DOHH2 (cell line): Measurements from ENCODE around the gene SORD.
"Not testable (repeated sequence)": the region's sequence is repeated elsewhere in the genome, so short reads cannot be mapped to it uniquely, and the experiment has no call there.

Experiments used
- H3F3A ChIP-seq: fragments of 200-600 bp; sonication (generic), shearing (Covaris generic); 2 replicates; pipeline ENCODE4 v1.6.0; 2016; ENCODE audit warnings: antibody characterized with exemption, mild to moderate bottlenecking; ENCODE audit not compliant: control insufficient read depth, insufficient read depth
- H3K27ac ChIP-seq: fragments of 200-600 bp; sonication (generic); 2 replicates; pipeline ENCODE4 v1.5.1; 2014; ENCODE audit warnings: low read depth, mild to moderate bottlenecking, low read length, moderate library complexity
- H3K27me3 ChIP-seq: fragments of 200-600 bp; sonication (generic); 2 replicates; pipeline ENCODE4 v1.6.1; 2014; ENCODE audit warnings: mild to moderate bottlenecking, low read length, mixed read lengths; ENCODE audit not compliant: control insufficient read depth
- H3K36me3 ChIP-seq: fragments of 200-600 bp; sonication (generic); 2 replicates; pipeline ENCODE4 v1.6.1; 2014; ENCODE audit warnings: mild to moderate bottlenecking, low read length, moderate library complexity, mixed read lengths; ENCODE audit not compliant: control insufficient read depth
- H3K4me1 ChIP-seq: fragments of 200-600 bp; sonication (generic); 2 replicates; pipeline ENCODE4 v1.6.1; 2014; ENCODE audit warnings: mild to moderate bottlenecking, low read length, mixed read lengths; ENCODE audit not compliant: control insufficient read depth
- H3K4me2 ChIP-seq: fragments of 200-600 bp; sonication (generic); 2 replicates; pipeline ENCODE4 v1.6.0; 2014; ENCODE audit warnings: mild to moderate bottlenecking, low read length, moderate library complexity
- H3K4me3 ChIP-seq: fragments of 200-600 bp; sonication (generic); 2 replicates; pipeline ENCODE4 v1.5.1; 2014; ENCODE audit warnings: mild to moderate bottlenecking, low read length, mixed read lengths
- H3K79me2 ChIP-seq: fragments of 200-600 bp; sonication (generic); 2 replicates; pipeline ENCODE4 v1.6.1; 2014; ENCODE audit warnings: mild to moderate bottlenecking, low read length, mixed read lengths; ENCODE audit not compliant: control insufficient read depth
- H3K9me2 ChIP-seq: fragments of 200-600 bp; sonication (generic); replicated peaks from 2 replicates; pipeline ENCODE4 v1.6.1; 2014; ENCODE audit warnings: mild to moderate bottlenecking, low read length, mixed read lengths; ENCODE audit not compliant: control insufficient read depth
- H3K9me3 ChIP-seq: fragments of 200-600 bp; sonication (generic); 2 replicates; pipeline ENCODE4 v1.6.1; 2014; ENCODE audit warnings: antibody characterized with exemption, low read length, mixed read lengths; ENCODE audit not compliant: control insufficient read depth, insufficient read depth
- H4K20me1 ChIP-seq: fragments of 200-600 bp; sonication (generic); 2 replicates; pipeline ENCODE4 v1.6.0; 2014; ENCODE audit warnings: low read depth, mild to moderate bottlenecking, antibody characterized with exemption, low read length, moderate library complexity; ENCODE audit not compliant: control insufficient read depth, insufficient read depth
- EZH2phosphoT487 ChIP-seq: fragments of 200-600 bp; sonication (generic); IDR thresholded peaks from 2 replicates; pipeline ENCODE4 v1.6.1; 2017; ENCODE audit warnings: borderline replicate concordance, mild to moderate bottlenecking, antibody characterized with exemption, low read length, moderate library complexity, mixed read lengths
- TF ChIP-seq, protein P1 (sequence below): fragments of 200-600 bp; sonication (generic); IDR thresholded peaks from one replicate; pipeline ENCODE4 v1.5.1; 2014; ENCODE audit warnings: antibody characterized with exemption, mild to moderate bottlenecking, low read depth, low read length; ENCODE audit not compliant: poor library complexity, severe bottlenecking

SORD gene

GRCh38 chr15:45022871-45023658, at the start of gene SORD:
SORD (plus strand) TSS chr15:45023195; CDS start chr15:45023284, 89 bp downstream.
- no peak within 1 kb of the TSS for H3K27ac ChIP-seq

GRCh38 chr15:44976183-44976582, 46.8 kb upstream of the SORD start:
- not testable (repeated sequence) for H3K9me2 ChIP-seq, H3K4me2 ChIP-seq, H3K79me2 ChIP-seq, H4K20me1 ChIP-seq, H3K4me1 ChIP-seq, H3K4me3 ChIP-seq, H3K36me3 ChIP-seq, H3F3A ChIP-seq, H3K27me3 ChIP-seq, H3K27ac ChIP-seq, H3K9me3 ChIP-seq

More at GRCh38 chr15:45022871-45023658, at the start of gene SORD:
- peak within 1 kb of the TSS; percentile 75 for H3K4me3 ChIP-seq
- no peaks in the 10 kb centered on the region for H3K9me2 ChIP-seq
- H3K27me3 ChIP-seq, result no peaks in the 10 kb centered on the region
- H3K9me3 ChIP-seq, result no peaks in the 10 kb centered on the region
- H3K4me2 ChIP-seq, result peak within 1 kb of the TSS; percentile 71
- H3K36me3 ChIP-seq, result no peaks in the 10 kb centered on the region
- H3F3A ChIP-seq, result no peaks in the 10 kb centered on the region
- TF ChIP-seq, protein P1, sequence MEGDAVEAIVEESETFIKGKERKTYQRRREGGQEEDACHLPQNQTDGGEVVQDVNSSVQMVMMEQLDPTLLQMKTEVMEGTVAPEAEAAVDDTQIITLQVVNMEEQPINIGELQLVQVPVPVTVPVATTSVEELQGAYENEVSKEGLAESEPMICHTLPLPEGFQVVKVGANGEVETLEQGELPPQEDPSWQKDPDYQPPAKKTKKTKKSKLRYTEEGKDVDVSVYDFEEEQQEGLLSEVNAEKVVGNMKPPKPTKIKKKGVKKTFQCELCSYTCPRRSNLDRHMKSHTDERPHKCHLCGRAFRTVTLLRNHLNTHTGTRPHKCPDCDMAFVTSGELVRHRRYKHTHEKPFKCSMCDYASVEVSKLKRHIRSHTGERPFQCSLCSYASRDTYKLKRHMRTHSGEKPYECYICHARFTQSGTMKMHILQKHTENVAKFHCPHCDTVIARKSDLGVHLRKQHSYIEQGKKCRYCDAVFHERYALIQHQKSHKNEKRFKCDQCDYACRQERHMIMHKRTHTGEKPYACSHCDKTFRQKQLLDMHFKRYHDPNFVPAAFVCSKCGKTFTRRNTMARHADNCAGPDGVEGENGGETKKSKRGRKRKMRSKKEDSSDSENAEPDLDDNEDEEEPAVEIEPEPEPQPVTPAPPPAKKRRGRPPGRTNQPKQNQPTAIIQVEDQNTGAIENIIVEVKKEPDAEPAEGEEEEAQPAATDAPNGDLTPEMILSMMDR, result no peak
- no peak for TF ChIP-seq EZH2phosphoT487
- no peaks in the 10 kb centered on the region for H4K20me1 ChIP-seq
- no peaks in the 10 kb centered on the region for H3K79me2 ChIP-seq
- peaks cover 13% of the 10 kb centered on the region for H3K4me1 ChIP-seq

DNA sequence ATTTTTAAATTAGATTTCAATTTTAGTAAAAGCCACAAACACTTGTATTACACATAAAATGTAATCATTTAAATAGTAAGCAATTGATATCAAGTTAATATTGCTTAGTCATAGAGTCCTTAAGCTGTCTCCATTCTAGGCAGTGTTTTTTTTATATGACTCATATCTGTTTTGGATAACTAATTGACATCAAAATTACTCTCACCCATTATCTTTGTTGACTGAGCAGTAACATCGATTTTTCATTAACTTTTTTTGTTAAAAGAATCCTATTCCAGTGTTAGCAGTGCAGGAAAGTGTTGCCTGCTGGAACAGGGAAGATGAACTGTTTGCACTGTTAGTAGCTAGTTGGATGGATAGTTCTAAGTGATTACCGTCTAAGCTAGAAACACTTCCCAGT, 45.2 kb upstream of the SORD start:
- H3K27me3 ChIP-seq, H3K27ac ChIP-seq, H3K9me3 ChIP-seq, H4K20me1 ChIP-seq, H3K79me2 ChIP-seq, H3K4me3 ChIP-seq, H3K4me2 ChIP-seq, H3F3A ChIP-seq, H3K36me3 ChIP-seq, H3K9me2 ChIP-seq, H3K4me1 ChIP-seq: not testable (repeated sequence)

GRCh38 chr15:44979617-44980339, 43.2 kb upstream of the SORD start:
- H3K4me3 ChIP-seq, H3K4me1 ChIP-seq, H4K20me1 ChIP-seq, H3K36me3 ChIP-seq, H3K27ac ChIP-seq, H3K79me2 ChIP-seq, H3K9me2 ChIP-seq, H3K27me3 ChIP-seq, H3K4me2 ChIP-seq, H3K9me3 ChIP-seq, H3F3A ChIP-seq: not testable (repeated sequence)

GRCh38 chr15:44984144-44984543, 38.9 kb upstream of the SORD start:
- not testable (repeated sequence) for H3K4me1 ChIP-seq

DNA sequence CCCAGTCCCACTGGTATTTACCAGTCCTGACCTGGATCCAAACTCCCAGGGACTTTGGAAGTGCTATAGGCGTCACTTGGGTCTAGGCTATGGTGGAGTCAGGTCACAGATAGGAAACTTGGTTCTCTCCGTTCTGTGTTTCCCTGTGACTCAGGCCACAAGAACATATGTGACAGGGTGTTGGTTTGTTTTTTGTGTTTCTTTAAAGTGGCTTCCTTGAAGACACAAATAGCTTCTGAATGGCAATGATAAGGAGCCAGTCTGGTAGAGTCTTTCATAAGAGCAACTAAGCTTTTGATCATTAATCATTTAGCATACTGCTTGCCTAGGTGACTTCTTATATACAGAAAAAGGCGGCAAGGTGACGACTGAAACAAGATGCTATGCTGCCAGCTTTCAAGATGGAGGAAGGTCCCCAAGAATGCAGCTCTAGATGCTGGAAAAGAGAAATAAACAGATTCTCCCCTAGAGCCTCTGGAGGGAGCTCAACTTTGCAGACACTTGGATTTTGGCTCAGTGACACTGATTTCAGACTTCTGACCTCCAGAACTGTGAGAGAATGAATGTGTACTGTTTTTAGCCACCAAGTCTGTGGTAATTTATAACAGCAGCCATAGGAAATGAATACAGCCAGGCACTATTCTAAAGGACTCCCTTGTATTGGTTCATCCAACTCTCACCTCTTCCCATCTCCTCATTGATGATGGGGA, 36.5 kb upstream of the SORD start:
- not testable (repeated sequence) for H3K9me2 ChIP-seq, H3K4me3 ChIP-seq, H3K79me2 ChIP-seq, H3K4me2 ChIP-seq, H3K27me3 ChIP-seq, H3K9me3 ChIP-seq, H3K36me3 ChIP-seq, H3K4me1 ChIP-seq, H3F3A ChIP-seq, H4K20me1 ChIP-seq, H3K27ac ChIP-seq

More at GRCh38 chr15:44984144-44984543, 38.9 kb upstream of the SORD start:
- not testable (repeated sequence) for H3K4me3 ChIP-seq, H3F3A ChIP-seq, H3K9me2 ChIP-seq, H3K36me3 ChIP-seq, H4K20me1 ChIP-seq, H3K4me2 ChIP-seq, H3K79me2 ChIP-seq, H3K9me3 ChIP-seq, H3K27ac ChIP-seq, H3K27me3 ChIP-seq

DNA sequence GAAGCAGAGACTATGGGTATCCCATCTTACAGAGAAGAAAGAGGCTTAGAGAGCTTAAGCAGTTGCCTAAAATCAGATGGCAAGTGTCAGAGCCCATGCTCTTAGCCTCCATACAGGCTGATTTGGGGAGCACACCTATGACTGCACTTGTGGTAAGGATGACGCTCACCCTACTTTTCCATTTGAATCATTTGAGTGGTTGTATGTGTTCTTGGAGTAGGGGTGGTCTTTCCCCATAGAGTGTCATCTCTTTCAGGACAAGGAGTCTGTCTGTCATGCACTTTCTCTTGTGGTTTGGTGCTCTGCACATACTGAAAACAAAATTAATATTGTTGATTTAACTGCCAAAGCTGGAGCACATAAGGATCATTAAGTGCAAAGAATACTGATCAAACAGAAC, 35.3 kb upstream of the SORD start:
- not testable (repeated sequence) for H3K9me2 ChIP-seq, H3F3A ChIP-seq, H3K27me3 ChIP-seq, H3K27ac ChIP-seq, H3K4me1 ChIP-seq, H3K9me3 ChIP-seq, H3K4me3 ChIP-seq, H3K4me2 ChIP-seq, H3K79me2 ChIP-seq, H4K20me1 ChIP-seq, H3K36me3 ChIP-seq
